ENCODE results near the gene ISOC1. TPM values are rescaled to one million over a fixed set of nuclear protein-coding genes. Genes with fewer than 3 reads are reported as not detected.

The ISOC1 gene
- total and polyA plus RNA-seq, 2 of the 13 experiments (the other 11 are each of a cell fraction or from before 2014, with no cell fraction given) = 25.7 to 51.3 TPM

DNA sequence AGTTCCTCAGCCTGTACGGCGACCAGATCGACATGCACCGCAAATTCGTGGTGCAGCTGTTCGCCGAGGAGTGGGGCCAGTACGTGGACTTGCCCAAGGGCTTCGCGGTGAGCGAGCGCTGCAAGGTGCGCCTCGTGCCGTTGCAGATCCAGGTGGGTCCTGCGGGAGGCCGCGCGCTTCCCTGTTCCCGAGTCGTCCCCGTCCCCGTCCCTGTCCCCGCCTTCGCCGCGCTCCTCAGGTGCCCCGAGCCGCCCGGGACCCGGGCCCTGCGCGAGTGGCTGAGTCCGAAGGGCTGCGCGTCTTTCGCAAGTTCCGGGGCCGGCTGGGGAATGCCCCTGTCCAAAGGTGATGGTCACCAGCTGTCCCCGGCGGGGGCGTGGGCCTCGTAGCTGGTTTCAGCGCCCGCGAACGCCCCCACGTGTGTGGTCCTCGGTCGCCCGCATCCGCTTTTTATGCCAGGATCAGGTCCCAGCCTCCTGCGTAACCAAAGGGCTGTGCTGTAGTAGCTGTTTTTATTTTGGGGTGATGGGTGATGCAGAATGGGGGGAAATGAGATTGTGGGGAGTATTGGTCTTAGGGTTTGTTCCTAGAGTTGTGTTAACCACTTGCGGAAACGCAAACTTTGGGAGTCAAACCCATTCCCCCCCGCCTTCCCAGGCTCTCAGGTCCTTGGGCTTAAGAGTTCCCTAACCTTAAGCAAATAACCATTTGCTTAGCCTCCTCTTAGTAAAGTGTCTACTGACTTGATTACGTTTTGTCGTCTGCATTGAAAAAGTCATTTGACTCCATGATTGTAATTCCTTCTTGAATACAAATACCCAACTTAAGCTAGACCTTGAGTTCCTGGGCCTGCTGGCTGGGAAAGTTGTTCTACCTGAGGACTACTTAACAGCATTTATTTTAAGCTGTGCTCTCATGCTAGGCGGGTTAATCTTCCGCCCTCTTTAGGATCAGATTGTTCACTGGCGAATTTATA, 663 bp downstream of the ISOC1 start (continued):
- TF ChIP-seq, protein P1, sequence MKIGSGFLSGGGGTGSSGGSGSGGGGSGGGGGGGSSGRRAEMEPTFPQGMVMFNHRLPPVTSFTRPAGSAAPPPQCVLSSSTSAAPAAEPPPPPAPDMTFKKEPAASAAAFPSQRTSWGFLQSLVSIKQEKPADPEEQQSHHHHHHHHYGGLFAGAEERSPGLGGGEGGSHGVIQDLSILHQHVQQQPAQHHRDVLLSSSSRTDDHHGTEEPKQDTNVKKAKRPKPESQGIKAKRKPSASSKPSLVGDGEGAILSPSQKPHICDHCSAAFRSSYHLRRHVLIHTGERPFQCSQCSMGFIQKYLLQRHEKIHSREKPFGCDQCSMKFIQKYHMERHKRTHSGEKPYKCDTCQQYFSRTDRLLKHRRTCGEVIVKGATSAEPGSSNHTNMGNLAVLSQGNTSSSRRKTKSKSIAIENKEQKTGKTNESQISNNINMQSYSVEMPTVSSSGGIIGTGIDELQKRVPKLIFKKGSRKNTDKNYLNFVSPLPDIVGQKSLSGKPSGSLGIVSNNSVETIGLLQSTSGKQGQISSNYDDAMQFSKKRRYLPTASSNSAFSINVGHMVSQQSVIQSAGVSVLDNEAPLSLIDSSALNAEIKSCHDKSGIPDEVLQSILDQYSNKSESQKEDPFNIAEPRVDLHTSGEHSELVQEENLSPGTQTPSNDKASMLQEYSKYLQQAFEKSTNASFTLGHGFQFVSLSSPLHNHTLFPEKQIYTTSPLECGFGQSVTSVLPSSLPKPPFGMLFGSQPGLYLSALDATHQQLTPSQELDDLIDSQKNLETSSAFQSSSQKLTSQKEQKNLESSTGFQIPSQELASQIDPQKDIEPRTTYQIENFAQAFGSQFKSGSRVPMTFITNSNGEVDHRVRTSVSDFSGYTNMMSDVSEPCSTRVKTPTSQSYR (CRISPR knock-in tag; IDR thresholded peaks at IDR 0.05; ENCODE audit: borderline replicate concordance) = peak; percentile 43; the same call in 1 of the 2 replicates
- TF ChIP-seq ZNF207 (IDR thresholded peaks at IDR 0.05; ENCODE audit: borderline replicate concordance) (no peak), SATB2 (CRISPR knock-in tag; IDR thresholded peaks at IDR 0.05) (no peak), ZNF713 (CRISPR knock-in tag; IDR thresholded peaks at IDR 0.05) (0 out of 2 replicates have a peak, but pooled peaks have one; percentile 22), RFX3 (CRISPR knock-in tag; IDR thresholded peaks at IDR 0.05) (no peak), TP53 (CRISPR knock-in tag; conservative IDR thresholded peaks at IDR 0.05) (no peak), FOXM1 (CRISPR knock-in tag; IDR thresholded peaks at IDR 0.05) (no peak), PTBP1 (IDR thresholded peaks at IDR 0.05; ENCODE audit: low read depth, low read length, poor library complexity, severe bottlenecking) (peak; percentile 36), ZNF768 (CRISPR knock-in tag; IDR thresholded peaks at IDR 0.05) (peak; percentile 63; the same call in 1 of the 2 replicates)
- TF ChIP-seq, protein P2, sequence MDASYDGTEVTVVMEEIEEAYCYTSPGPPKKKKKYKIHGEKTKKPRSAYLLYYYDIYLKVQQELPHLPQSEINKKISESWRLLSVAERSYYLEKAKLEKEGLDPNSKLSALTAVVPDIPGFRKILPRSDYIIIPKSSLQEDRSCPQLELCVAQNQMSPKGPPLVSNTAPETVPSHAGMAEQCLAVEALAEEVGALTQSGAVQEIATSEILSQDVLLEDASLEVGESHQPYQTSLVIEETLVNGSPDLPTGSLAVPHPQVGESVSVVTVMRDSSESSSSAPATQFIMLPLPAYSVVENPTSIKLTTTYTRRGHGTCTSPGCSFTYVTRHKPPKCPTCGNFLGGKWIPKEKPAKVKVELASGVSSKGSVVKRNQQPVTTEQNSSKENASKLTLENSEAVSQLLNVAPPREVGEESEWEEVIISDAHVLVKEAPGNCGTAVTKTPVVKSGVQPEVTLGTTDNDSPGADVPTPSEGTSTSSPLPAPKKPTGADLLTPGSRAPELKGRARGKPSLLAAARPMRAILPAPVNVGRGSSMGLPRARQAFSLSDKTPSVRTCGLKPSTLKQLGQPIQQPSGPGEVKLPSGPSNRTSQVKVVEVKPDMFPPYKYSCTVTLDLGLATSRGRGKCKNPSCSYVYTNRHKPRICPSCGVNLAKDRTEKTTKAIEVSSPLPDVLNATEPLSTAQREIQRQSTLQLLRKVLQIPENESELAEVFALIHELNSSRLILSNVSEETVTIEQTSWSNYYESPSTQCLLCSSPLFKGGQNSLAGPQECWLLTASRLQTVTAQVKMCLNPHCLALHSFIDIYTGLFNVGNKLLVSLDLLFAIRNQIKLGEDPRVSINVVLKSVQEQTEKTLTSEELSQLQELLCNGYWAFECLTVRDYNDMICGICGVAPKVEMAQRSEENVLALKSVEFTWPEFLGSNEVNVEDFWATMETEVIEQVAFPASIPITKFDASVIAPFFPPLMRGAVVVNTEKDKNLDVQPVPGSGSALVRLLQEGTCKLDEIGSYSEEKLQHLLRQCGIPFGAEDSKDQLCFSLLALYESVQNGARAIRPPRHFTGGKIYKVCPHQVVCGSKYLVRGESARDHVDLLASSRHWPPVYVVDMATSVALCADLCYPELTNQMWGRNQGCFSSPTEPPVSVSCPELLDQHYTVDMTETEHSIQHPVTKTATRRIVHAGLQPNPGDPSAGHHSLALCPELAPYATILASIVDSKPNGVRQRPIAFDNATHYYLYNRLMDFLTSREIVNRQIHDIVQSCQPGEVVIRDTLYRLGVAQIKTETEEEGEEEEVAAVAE (CRISPR knock-in tag; IDR thresholded peaks at IDR 0.05; ENCODE audit: borderline replicate concordance) = no peak
- TF ChIP-seq, protein P3, sequence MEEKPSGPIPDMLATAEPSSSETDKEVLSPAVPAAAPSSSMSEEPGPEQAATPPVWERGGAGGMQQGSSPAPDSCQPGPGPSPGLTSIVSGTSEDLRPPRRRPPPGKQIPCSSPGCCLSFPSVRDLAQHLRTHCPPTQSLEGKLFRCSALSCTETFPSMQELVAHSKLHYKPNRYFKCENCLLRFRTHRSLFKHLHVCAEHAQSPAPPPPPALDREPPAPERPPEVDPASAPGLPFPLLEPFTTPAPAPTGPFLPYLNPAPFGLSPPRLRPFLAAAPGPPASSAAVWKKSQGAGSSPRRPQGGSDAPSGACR (CRISPR knock-in tag; IDR thresholded peaks at IDR 0.05) = peak; percentile 95; the same call in 1 of the 2 replicates
- TF ChIP-seq, protein P4, sequence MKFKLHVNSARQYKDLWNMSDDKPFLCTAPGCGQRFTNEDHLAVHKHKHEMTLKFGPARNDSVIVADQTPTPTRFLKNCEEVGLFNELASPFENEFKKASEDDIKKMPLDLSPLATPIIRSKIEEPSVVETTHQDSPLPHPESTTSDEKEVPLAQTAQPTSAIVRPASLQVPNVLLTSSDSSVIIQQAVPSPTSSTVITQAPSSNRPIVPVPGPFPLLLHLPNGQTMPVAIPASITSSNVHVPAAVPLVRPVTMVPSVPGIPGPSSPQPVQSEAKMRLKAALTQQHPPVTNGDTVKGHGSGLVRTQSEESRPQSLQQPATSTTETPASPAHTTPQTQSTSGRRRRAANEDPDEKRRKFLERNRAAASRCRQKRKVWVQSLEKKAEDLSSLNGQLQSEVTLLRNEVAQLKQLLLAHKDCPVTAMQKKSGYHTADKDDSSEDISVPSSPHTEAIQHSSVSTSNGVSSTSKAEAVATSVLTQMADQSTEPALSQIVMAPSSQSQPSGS (CRISPR knock-in tag; IDR thresholded peaks at IDR 0.05) = peak; percentile 61
- TF ChIP-seq, protein P5, sequence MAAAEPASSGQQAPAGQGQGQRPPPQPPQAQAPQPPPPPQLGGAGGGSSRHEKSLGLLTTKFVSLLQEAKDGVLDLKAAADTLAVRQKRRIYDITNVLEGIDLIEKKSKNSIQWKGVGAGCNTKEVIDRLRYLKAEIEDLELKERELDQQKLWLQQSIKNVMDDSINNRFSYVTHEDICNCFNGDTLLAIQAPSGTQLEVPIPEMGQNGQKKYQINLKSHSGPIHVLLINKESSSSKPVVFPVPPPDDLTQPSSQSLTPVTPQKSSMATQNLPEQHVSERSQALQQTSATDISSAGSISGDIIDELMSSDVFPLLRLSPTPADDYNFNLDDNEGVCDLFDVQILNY (CRISPR knock-in tag; conservative IDR thresholded peaks at IDR 0.05) = no peak
